Transverse colon (tissue), 4 donors: ENCODE data around the gene SMCO2.

Source experiments
- CTCF ChIP-seq, 5 experiments: fragments of 200-600 bp in 3 of 5; fragments of 450-650 bp in 2 of 5; sonication (generic) in 3 of 5; IDR thresholded peaks; 1 replicate in 2 of 5; 2 replicates in 3 of 5; pipeline ENCODE4 v1.5.1; 2016 to 2017; ENCODE audit warnings: antibody characterized with exemption in 5 of 5, inconsistent platforms in 3 of 5, mild to moderate bottlenecking in 2 of 5, moderate library complexity in 1 of 5
- POLR2A ChIP-seq: fragments of 450-650 bp; IDR thresholded peaks from one replicate; pipeline ENCODE4 v1.6.1; 2016; ENCODE audit warnings: antibody characterized with exemption, mild to moderate bottlenecking, moderate library complexity
- POLR2AphosphoS5 ChIP-seq, 3 donors: sonication (generic); formaldehyde crosslinking; IDR thresholded peaks; one replicate each; pipeline ENCODE4 v1.6.1; 2016; ENCODE audit warnings: antibody characterized with exemption in 3 of 3

DNA sequence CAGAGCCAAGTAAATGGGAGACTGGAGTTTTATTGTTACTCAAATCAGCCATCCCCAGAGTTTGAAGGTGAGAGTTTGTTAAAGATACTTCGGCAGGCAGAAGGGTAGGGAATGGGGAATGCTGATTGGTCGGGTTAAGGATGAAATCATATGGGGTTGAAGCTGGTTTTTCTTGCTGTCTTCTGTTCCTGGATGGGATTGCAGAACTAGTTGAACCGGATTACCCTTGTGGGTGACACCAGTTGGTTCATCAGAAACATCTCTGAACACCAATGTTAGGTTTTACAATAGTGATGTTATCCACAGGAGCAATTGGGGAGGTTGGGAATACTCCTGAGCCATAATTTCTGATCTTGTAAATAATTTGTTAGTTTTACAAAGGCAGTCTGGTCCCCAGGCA lies 18.7 kb upstream of the SMCO2 start:
- no peak for TF ChIP-seq POLR2AphosphoS5 (IDR thresholded peaks at IDR 0.05)
- no peak for TF ChIP-seq CTCF (IDR thresholded peaks at IDR 0.05)
- TF ChIP-seq POLR2A: no peak
